Mucosa of stomach (tissue), 1 donor: ENCODE data around the gene LDLRAD3.

Experiments used
- H3K27me3 ChIP-seq: one replicate; pipeline ENCODE4 v1.7.0; 2013; ENCODE audit warnings: mild to moderate bottlenecking, low read length; ENCODE audit not compliant: control insufficient read depth, insufficient read depth
- H3K36me3 ChIP-seq: one replicate; pipeline ENCODE4 v1.7.0; 2013; ENCODE audit warnings: low read length; ENCODE audit not compliant: control insufficient read depth, insufficient read depth
- H3K4me1 ChIP-seq: one replicate; pipeline ENCODE4 v1.7.0; 2013; ENCODE audit warnings: mild to moderate bottlenecking, low read length; ENCODE audit not compliant: control insufficient read depth, insufficient read depth
- H3K4me3 ChIP-seq: one replicate; pipeline ENCODE4 v1.7.0; 2013; ENCODE audit warnings: low read length
- H3K9ac ChIP-seq: one replicate; pipeline ENCODE4 v1.7.0; 2013; ENCODE audit warnings: mild to moderate bottlenecking, low read length, moderate library complexity
- H3K9me3 ChIP-seq: one replicate; pipeline ENCODE4 v1.7.0; 2013; ENCODE audit warnings: mild to moderate bottlenecking, low read length, moderate library complexity; ENCODE audit not compliant: control insufficient read depth
- donor health status: Pancreatic carcinoma.

Gene LDLRAD3

GRCh38 chr11:36014898-36015665, 71.2 kb downstream of the LDLRAD3 start:
- H3K9ac ChIP-seq: no peak overlapping the region
- no peaks in the 10 kb centered on the region for H3K27me3 ChIP-seq
- H3K4me1 ChIP-seq: no peaks in the 10 kb centered on the region
- H3K36me3 ChIP-seq: no peaks in the 10 kb centered on the region
- H3K9me3 ChIP-seq: no peaks in the 10 kb centered on the region
- no peak overlapping the region for H3K4me3 ChIP-seq

GRCh38 chr11:36015799-36016198, 71.9 kb downstream of the LDLRAD3 start:
- Histone ChIP-seq H3K36me3 (no peaks in the 10 kb centered on the region), H3K9me3 (no peaks in the 10 kb centered on the region), H3K4me3 (no peak overlapping the region), H3K9ac (no peak overlapping the region), H3K27me3 (no peaks in the 10 kb centered on the region), H3K4me1 (no peaks in the 10 kb centered on the region)

- no peaks in the 10 kb centered on the region for H3K36me3 ChIP-seq
- no peaks in the 10 kb centered on the region for H3K9me3 ChIP-seq
- no peaks in the 10 kb centered on the region for H3K4me1 ChIP-seq
- no peak overlapping the region for H3K4me3 ChIP-seq
- no peaks in the 10 kb centered on the region for H3K27me3 ChIP-seq
- no peak overlapping the region for H3K9ac ChIP-seq
Measured at GRCh38 chr11:36016263-36016662, 72.4 kb downstream of the LDLRAD3 start.

- H3K4me1 ChIP-seq: no peaks in the 10 kb centered on the region
- no peaks in the 10 kb centered on the region for H3K27me3 ChIP-seq
- H3K4me3 ChIP-seq: no peak overlapping the region
Measured at GRCh38 chr11:36016709-36017108, 72.8 kb downstream of the LDLRAD3 start.

GRCh38 chr11:36019005-36019596, 75.2 kb downstream of the LDLRAD3 start:
- Histone ChIP-seq H3K4me3 (no peak overlapping the region), H3K27me3 (no peaks in the 10 kb centered on the region), H3K9ac (no peak overlapping the region), H3K9me3 (no peaks in the 10 kb centered on the region), H3K36me3 (no peaks in the 10 kb centered on the region), H3K4me1 (no peaks in the 10 kb centered on the region)

More at GRCh38 chr11:36016709-36017108, 72.8 kb downstream of the LDLRAD3 start:
- Histone ChIP-seq H3K36me3 (no peaks in the 10 kb centered on the region), H3K9ac (no peak overlapping the region), H3K9me3 (no peaks in the 10 kb centered on the region)

- H3K36me3 ChIP-seq: no peaks in the 10 kb centered on the region
- no peaks in the 10 kb centered on the region for H3K27me3 ChIP-seq
- H3K9me3 ChIP-seq: no peaks in the 10 kb centered on the region
- H3K4me1 ChIP-seq: no peaks in the 10 kb centered on the region
- H3K4me3 ChIP-seq: no peak overlapping the region
- H3K9ac ChIP-seq: no peak overlapping the region
Measured at GRCh38 chr11:36019722-36020121, 75.9 kb downstream of the LDLRAD3 start.

GRCh38 chr11:36022882-36023281, 79.0 kb downstream of the LDLRAD3 start:
- no peaks in the 10 kb centered on the region for H3K27me3 ChIP-seq
- no peaks in the 10 kb centered on the region for H3K9me3 ChIP-seq
- H3K36me3 ChIP-seq: no peaks in the 10 kb centered on the region

GRCh38 chr11:36023922-36024321, 80.1 kb downstream of the LDLRAD3 start:
- Histone ChIP-seq H3K4me1 (no peaks in the 10 kb centered on the region), H3K9me3 (no peaks in the 10 kb centered on the region), H3K4me3 (no peak overlapping the region), H3K27me3 (no peaks in the 10 kb centered on the region), H3K9ac (no peak overlapping the region), H3K36me3 (no peaks in the 10 kb centered on the region)

More at GRCh38 chr11:36022882-36023281, 79.0 kb downstream of the LDLRAD3 start:
- no peaks in the 10 kb centered on the region for H3K4me1 ChIP-seq
- H3K9ac ChIP-seq: no peak overlapping the region
- H3K4me3 ChIP-seq: no peak overlapping the region

GRCh38 chr11:36024716-36025115, 80.9 kb downstream of the LDLRAD3 start:
- H3K9me3 ChIP-seq: no peaks in the 10 kb centered on the region
- H3K4me1 ChIP-seq: no peaks in the 10 kb centered on the region
- H3K9ac ChIP-seq: no peak overlapping the region
- no peaks in the 10 kb centered on the region for H3K27me3 ChIP-seq
- H3K36me3 ChIP-seq: no peaks in the 10 kb centered on the region
- no peak overlapping the region for H3K4me3 ChIP-seq

GRCh38 chr11:36026315-36026968, 82.6 kb downstream of the LDLRAD3 start:
- no peaks in the 10 kb centered on the region for H3K9me3 ChIP-seq
- H3K27me3 ChIP-seq: no peaks in the 10 kb centered on the region
- no peak overlapping the region for H3K9ac ChIP-seq

GRCh38 chr11:36027731-36028130, 83.9 kb downstream of the LDLRAD3 start:
- no peak overlapping the region for H3K4me3 ChIP-seq
- H3K9ac ChIP-seq: no peak overlapping the region
- no peaks in the 10 kb centered on the region for H3K4me1 ChIP-seq
- no peaks in the 10 kb centered on the region for H3K27me3 ChIP-seq
- H3K36me3 ChIP-seq: no peaks in the 10 kb centered on the region
- no peaks in the 10 kb centered on the region for H3K9me3 ChIP-seq

More at GRCh38 chr11:36026315-36026968, 82.6 kb downstream of the LDLRAD3 start:
- Histone ChIP-seq H3K4me1 (no peaks in the 10 kb centered on the region), H3K4me3 (no peak overlapping the region), H3K36me3 (no peaks in the 10 kb centered on the region)

- H3K4me3 ChIP-seq: no peak overlapping the region
- H3K27me3 ChIP-seq: no peaks in the 10 kb centered on the region
- H3K4me1 ChIP-seq: no peaks in the 10 kb centered on the region
- H3K36me3 ChIP-seq: no peaks in the 10 kb centered on the region
- no peak overlapping the region for H3K9ac ChIP-seq
- H3K9me3 ChIP-seq: no peaks in the 10 kb centered on the region
Measured at GRCh38 chr11:36029616-36030015, 85.8 kb downstream of the LDLRAD3 start.
